CD4-positive, alpha-beta T cell treated with Interleukin-6 for 4 hours (primary cell): ENCODE results near the gene SLC16A5.
"Not testable (repeated sequence)": the region's sequence is repeated elsewhere in the genome, so short reads cannot be mapped to it uniquely, and the experiment has no call there.

ENCODE experiments used
- DNase-seq: peaks from one replicate; pipeline ENCODE4 v3.0.0-alpha.2; 2020; ENCODE audit warnings: mixed read lengths

SLC16A5 gene

GRCh38 chr17:75133607-75134347 is 46.0 kb downstream of the SLC16A5 start:
- not testable (repeated sequence) for DNase-seq

GRCh38 chr17:75135452-75135851 is 47.7 kb downstream of the SLC16A5 start:
- no peak for DNase-seq

- no peak for DNase-seq
These were observed 48.2 kb downstream of the SLC16A5 start for GRCh38 chr17:75135946-75136345.

- DNase-seq = not testable (repeated sequence)
These were observed 50.0 kb downstream of the SLC16A5 start for GRCh38 chr17:75137762-75138161.

GRCh38 chr17:75138519-75138918 is 50.8 kb downstream of the SLC16A5 start:
- no peak for DNase-seq

GRCh38 chr17:75142236-75142971 is 54.6 kb downstream of the SLC16A5 start:
- DNase-seq = no peak

- no peak for DNase-seq
These were observed 57.2 kb downstream of the SLC16A5 start for GRCh38 chr17:75144816-75145512.

- DNase-seq = no peak
These were observed 58.8 kb downstream of the SLC16A5 start for GRCh38 chr17:75146592-75146991.

GRCh38 chr17:75147878-75148546 is 60.3 kb downstream of the SLC16A5 start:
- no peak for DNase-seq

- DNase-seq = no peak
These were observed 64.2 kb downstream of the SLC16A5 start for GRCh38 chr17:75151930-75152329.

- no peak for DNase-seq
These were observed 64.8 kb downstream of the SLC16A5 start for GRCh38 chr17:75152523-75152921.

- peak; percentile 30 for DNase-seq
These were observed 65.4 kb downstream of the SLC16A5 start for GRCh38 chr17:75152922-75153779.

- DNase-seq = peak; percentile 26
These were observed 66.0 kb downstream of the SLC16A5 start for GRCh38 chr17:75153780-75154194.

GRCh38 chr17:75154195-75155106 is 66.7 kb downstream of the SLC16A5 start, which contains the start of gene JPT1:
Gene JPT1, minus strand, starts transcription at chr17:75154512. Its CDS starts 115 bp downstream, at chr17:75154397.
- DNase-seq = peak; percentile 99

- no peak for DNase-seq
These were observed 67.4 kb downstream of the SLC16A5 start for GRCh38 chr17:75155191-75155601.
